HUDEP-2 (cell line): ENCODE data around the gene CARNS1.

ENCODE experiments used
- DNase-seq, 76 experiments: peaks; one replicate each; lab custom pipeline; 2025; ENCODE audit not compliant: unreplicated experiment in 76 of 76; lab: John Stamatoyannopoulos, UW

The CARNS1 gene

GRCh38 chr11:67407688-67408163, 7.8 kb upstream of the CARNS1 start:
- no peak for DNase-seq

DNA sequence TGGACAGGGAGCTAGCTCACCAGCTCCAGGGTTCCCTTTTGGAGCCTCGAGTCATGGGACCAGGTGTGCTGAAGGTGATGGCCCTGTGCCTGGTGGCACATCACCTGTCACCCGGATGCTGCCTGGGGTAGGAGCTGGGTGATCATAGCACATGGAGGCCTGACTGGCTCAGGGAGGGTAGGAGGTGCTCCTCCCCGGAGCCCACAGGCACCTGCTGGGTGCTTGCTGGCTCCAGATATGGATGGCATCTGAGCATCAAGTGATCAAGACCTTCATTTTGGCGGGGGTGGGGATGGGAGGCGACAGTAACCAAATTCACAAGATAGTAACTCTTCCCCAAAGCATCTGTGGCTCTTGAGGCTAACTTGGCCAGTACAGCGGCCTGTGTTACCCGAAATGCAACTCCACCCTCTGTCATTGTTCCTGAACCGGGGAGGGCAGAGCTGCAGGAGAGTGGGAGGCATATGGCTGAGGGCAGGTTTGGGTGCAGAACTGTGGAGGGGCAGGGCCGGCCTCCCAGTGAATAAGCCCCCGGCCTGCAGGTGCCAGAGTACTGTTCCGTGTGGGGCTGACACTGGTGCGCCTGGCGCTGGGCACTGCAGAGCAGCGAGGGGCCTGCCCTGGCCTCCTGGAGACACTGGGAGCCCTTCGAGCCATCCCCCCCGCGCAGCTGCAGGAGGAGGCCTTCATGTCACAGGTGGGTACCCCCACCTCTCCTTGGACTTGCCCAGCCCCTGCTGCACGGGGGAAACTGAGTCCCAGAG, 6.9 kb upstream of the CARNS1 start:
- peak in 31 of 76 experiments; percentile 10 to 66 (median 31) for DNase-seq

DNA sequence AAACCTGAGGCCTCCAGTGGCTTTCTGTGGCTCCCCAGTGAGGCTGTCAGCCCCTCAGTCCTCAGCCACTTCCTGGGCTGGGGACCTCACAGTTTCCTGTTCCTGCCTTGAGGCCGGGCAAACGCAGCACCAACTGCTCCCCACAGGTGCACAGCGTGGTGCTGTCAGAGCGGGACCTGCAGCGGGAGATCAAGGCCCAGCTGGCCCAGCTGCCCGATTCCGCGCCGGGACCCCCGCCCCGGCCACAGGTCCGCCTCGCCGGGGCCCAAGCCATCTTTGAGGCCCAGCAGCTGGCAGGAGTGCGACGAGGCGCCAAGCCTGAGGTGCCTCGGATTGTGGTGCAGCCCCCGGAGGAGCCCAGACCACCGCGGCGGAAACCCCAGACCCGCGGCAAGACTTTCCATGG, 6.2 kb upstream of the CARNS1 start:
- DNase-seq, result no peak

- no peak for DNase-seq
Observed at GRCh38 chr11:67409781-67410368, 5.6 kb upstream of the CARNS1 start.

DNA sequence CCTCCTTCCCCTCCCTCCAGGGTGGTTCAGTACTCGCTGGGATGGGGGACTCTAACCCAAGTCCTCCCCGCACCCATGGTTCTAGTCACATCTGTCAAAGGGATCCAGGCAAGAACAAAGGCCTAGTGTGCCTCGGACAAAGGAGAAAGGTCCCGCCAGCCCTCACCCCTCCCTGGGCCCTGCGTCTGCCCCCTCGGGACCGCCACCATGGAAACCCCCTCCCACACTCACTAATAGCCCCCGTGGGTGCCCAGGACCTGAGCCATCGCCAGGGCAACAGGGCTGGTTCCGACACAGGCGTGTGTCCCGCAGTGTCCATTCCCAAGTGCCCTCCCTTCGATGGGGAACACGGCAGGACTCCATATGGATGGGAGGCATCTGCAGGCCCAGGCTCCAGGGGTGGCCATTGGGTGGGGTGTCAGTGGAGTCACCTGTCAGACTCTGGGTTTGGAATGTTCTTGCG, 5.1 kb upstream of the CARNS1 start:
- DNase-seq, result no peak

DNA sequence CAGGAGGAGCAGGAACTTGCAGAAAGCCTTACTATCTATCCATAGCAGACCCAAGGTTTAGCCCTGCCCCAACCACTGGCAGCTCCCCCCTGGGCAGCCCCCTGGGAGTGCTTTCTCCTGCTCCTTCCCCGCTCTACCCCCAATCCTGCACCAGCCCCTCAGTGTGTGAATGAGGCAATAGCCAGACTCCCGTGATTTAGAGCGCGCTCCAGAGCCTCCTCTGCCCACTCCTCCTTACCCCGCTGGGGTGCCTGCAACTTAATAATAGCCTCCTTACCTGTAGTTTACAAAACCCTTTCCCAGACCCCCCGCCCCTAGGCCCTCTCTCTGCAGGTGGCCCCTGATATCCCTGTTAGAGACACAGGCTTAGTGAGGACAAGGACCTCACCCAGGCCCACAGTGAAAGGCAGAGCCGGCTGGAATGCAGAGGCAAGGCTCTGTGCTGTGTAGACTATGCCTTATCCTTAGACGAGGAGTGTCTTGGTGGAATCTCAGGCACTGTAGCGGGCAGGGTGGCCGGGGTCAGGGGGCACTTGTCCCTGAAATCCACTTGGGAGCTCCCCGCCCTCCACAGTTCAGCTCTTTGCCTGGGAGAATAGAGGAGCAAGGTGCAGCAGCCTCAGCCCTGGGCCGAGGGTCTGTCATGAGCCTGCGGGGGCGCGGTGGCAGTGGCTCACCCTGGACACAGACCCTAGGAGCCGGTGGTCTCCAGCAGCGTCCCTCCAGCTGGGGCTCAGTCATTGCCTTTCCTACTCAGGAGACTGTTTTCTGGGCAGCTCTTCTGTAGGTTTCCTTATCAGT, 4.3 kb upstream of the CARNS1 start:
- no peak for DNase-seq

GRCh38 chr11:67411785-67412152, 3.7 kb upstream of the CARNS1 start:
- DNase-seq, result peak in 6 of 76 experiments; percentile 10 to 23 (median 18)

- no peak for DNase-seq
Observed at GRCh38 chr11:67412495-67413179, 2.8 kb upstream of the CARNS1 start.

DNA sequence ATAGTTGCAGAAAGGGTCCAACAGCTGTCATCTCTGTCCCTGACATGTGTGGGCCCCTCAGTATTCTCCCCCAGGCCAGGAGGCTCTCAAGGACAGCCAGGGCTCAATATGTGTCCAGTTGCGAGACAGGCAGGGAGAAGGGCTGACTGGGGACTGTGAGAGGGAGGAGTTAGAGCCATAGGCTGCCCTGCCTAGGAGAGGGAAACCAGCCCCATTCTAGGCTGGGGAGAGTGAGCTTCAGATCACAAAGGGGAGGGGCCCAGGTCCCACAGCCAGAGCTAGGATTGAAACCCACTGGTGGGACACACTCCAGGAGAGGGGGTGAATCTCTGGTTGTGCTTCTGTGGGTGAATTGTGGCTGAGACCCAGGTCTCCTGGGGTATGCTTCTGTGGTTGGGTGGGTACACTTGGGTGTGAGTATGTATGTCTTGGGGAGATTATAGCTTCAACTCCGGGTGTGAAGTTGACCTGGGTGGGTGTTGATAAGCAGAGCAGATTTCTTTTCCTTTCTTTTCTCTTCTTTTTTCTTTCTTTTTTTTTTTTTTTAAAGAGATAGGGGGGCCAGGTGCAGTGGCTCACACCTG, 2.1 kb upstream of the CARNS1 start:
- peak in 71 of 76 experiments; percentile 17 to 83 (median 59) for DNase-seq

GRCh38 chr11:67416416-67417335, 1.2 kb downstream of the CARNS1 start:
- peak in 65 of 76 experiments; percentile 14 to 74 (median 46) for DNase-seq

- peak in 1 of 76 experiments; percentile 40 for DNase-seq
Observed at GRCh38 chr11:67417425-67417824, 1.9 kb downstream of the CARNS1 start.

DNA sequence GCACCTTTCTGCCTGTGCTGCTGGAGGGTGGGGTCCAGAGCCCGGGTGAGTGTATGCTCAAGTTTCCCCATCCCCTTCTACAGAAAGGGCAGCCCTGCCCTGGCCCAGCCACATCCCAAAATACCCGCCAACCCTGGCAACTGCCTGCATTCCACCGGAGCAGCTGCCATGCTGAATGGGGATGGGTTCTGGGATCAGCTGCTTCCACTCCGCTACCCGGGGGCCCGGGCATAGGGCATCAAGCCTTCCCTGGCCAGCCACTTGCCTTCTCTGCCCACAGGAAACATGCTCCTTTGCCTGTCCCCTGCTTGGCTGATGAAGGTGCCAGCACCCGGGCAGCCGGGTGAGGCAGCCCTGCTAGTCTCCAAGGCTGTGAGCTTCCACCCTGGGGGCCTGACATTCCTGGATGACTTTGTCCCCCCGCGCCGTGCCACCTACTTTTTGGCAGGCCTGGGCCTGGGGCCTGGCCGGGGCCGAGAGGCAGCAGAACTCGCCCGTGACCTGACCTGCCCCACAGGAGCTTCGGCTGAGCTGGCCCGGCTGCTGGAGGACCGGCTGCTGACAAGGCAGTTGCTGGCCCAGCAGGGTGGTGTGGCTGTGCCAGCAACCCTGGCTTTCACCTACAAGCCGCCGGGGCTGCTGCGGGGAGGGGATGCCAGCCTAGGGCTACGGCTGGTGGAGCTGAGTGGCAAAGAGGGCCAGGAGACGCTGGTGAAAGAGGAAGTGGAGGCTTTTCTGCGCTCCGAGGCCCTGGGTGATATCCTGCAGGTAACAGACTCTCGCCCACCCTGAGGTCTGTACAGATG, 3.2 kb downstream of the CARNS1 start:
- peak in 3 of 76 experiments; percentile 14 to 17 (median 17) for DNase-seq

DNA sequence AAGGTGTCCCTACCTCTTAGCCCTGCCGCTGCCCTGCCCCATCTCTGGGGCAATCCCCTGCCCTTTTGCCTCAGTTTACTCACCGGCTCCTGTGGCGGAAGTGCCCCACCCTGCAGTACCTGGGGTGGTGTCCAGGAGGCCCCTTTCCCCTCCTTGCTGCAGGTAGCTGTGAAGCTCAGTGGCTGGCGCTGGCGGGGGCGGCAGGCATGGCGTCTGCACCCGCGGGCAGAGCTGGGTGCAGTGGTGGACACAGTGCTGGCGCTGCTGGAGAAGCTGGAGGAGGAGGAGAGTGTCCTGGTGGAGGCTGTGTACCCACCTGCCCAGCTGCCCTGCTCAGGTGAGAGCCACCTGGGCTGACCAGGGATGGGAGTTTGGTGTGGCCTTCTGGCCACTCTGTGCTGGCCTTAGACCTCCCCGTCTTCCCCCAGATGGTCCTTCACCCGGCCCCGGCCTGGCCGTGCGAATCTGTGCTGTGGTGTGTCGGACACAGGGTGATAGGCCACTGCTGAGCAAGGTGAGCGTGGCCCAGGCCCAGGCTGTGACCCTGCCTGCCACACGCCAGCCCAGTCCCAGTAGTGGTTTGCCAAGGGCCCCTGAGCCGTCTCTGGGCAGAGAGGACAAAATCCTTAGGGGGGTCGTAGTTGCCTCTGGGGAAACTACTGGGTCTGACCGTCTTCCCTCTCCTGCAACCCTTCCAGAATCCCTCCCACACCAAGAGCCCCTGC, 4.0 kb downstream of the CARNS1 start:
- no peak for DNase-seq

- no peak for DNase-seq
Observed at GRCh38 chr11:67420147-67420645, 4.7 kb downstream of the CARNS1 start.

DNA sequence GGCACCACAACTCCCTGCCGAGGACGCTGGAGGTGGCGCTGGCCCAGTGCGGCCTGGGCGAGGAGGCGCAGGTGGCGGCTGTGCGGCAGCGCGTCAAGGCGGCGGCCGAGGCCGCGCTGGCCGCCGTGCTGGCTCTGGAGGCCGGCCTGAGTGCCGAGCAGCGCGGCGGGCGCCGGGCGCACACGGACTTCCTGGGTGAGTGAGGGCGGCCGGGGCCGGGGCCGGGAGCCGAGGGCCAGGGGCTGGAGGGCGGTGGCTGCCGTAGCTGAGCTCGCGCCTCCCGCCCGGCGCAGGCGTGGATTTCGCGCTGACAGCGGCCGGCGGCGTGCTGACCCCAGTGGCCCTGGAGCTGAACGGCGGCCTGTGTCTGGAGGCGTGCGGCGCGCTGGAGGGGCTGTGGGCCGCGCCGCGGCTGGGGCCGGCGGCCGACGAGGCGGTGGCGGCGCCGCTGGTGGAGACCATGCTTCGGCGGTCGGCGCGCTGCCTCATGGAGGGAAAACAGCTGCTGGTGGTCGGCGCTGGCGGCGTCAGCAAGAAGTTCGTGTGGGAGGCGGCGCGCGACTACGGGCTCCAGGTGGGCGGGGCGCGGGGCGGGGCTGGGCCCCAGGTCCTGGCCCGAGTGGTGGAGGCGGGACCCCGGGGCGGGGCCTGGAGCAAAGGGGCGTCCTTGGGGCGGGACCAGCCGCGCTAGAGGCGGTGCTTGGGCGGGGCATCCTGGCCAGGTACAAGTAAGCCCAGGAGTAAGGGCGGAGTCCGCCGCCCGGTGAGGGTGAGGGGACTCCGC, 5.4 kb downstream of the CARNS1 start:
- DNase-seq, result peak in 74 of 76 experiments; percentile 32 to 97 (median 89)

DNA sequence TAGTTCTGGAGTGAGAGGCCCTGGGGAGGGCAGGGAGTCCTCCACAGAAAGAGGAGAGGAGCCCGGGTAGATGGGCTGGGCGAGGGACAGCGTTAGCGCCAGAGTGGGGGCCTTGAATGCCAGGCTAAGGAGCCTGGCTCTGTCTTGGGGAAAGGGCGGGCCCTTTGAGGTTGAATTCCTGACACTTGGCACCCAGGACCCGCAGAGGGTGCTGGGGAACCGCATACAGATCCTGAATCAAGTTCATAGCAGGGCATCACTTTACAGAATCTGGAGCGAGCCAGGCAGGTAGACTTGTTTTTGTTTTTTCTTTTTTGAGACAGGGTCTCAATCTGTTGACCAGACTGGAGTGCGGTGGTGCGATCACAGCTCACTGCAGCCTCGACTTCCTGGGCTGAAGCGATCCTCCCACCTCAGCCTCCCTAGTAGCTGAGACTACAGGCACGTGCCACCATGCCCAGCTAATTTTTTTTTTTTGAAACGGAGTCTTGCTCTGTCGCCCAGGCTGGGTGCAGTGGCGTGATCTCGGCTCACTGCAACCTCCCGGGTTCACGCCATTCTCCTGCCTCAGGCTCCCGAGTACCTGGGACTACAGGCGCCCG, 6.1 kb downstream of the CARNS1 start:
- no peak for DNase-seq
